Erythroblast (primary cell): Measurements from ENCODE around the gene KDM4C.

Experiments
- DNase-seq, 2 experiments: peaks; one replicate each; lab custom pipeline; 2025; lab: John Stamatoyannopoulos, UW
- GATA1 ChIP-seq: IDR thresholded peaks from 2 replicates; pipeline ENCODE4 v1.6.1; 2011; ENCODE audit warnings: low read depth, mild to moderate bottlenecking, control low read depth, low read length, moderate library complexity
- POLR2A ChIP-seq: IDR thresholded peaks from 2 replicates; pipeline ENCODE4 v1.6.1; 2011; ENCODE audit warnings: mild to moderate bottlenecking, low read length

The KDM4C gene

GRCh38 chr9:7210854-7211637 lies 453.3 kb downstream of the KDM4C start:
- DNase-seq = no peak
- no peak for TF ChIP-seq POLR2A
- TF ChIP-seq GATA1 = no peak

GRCh38 chr9:7211657-7212056 lies 453.9 kb downstream of the KDM4C start:
- no peak for DNase-seq
- no peak for TF ChIP-seq GATA1
- TF ChIP-seq POLR2A = no peak

- no peak for DNase-seq
- TF ChIP-seq POLR2A = no peak
- TF ChIP-seq GATA1 = no peak
Measured at GRCh38 chr9:7212101-7212500, 454.3 kb downstream of the KDM4C start.

- TF ChIP-seq GATA1 (no peak), POLR2A (no peak)
- DNase-seq = no peak
Measured at GRCh38 chr9:7216004-7216841, 458.4 kb downstream of the KDM4C start.

GRCh38 chr9:7223981-7224380 lies 466.2 kb downstream of the KDM4C start:
- DNase-seq = no peak
- TF ChIP-seq GATA1 = no peak
- no peak for TF ChIP-seq POLR2A
